GM21786 (cell line): ENCODE measurements around the gene ACBD3.

Source experiments
- ATAC-seq: cut with Tn5 transposase; IDR thresholded peaks from one replicate; pipeline ENCODE4 v1.9.1; 2021; ENCODE audit not compliant: unreplicated experiment

ACBD3 gene

GRCh38 chr1:226202246-226202645, 15.7 kb upstream of the ACBD3 start:
- no peak for ATAC-seq

GRCh38 chr1:226201029-226201593, 14.6 kb upstream of the ACBD3 start:
- no peak for ATAC-seq

- no peak for ATAC-seq
Observed at GRCh38 chr1:226199971-226200370, 13.4 kb upstream of the ACBD3 start.

GRCh38 chr1:226195144-226195543, 8.6 kb upstream of the ACBD3 start:
- ATAC-seq: no peak

GRCh38 chr1:226187380-226187779, 839 bp upstream of the ACBD3 start:
- ATAC-seq: no peak

GRCh38 chr1:226187019-226187322, 430 bp upstream of the ACBD3 start:
- no peak for ATAC-seq

GRCh38 chr1:226185141-226186036, 1.2 kb downstream of the ACBD3 start:
- ATAC-seq: no peak

- no peak for ATAC-seq
Observed at GRCh38 chr1:226181996-226182714, 4.4 kb downstream of the ACBD3 start.

DNA sequence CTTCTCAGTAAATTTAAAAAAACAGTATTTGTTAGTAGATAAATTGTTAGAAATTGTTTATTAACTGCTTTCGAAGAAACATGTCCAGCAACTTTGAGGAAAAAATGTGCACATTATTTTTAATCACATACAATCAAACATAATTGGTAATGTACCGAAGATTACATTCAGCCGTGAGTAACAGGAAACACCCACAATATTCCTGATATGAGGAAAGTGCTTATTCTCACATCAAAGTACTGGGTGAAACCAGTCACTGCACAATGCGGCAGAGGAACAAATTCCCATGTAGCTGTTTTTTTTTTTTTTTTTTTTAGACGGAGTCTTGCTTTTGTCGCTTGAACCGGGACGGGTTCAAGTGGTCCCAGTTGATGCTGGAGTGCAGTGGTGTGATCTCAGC, 9.7 kb downstream of the ACBD3 start:
- no peak for ATAC-seq

- no peak for ATAC-seq
Observed at GRCh38 chr1:226172589-226172988, 14.0 kb downstream of the ACBD3 start.

GRCh38 chr1:226166341-226166740, 20.2 kb downstream of the ACBD3 start:
- no peak for ATAC-seq

DNA sequence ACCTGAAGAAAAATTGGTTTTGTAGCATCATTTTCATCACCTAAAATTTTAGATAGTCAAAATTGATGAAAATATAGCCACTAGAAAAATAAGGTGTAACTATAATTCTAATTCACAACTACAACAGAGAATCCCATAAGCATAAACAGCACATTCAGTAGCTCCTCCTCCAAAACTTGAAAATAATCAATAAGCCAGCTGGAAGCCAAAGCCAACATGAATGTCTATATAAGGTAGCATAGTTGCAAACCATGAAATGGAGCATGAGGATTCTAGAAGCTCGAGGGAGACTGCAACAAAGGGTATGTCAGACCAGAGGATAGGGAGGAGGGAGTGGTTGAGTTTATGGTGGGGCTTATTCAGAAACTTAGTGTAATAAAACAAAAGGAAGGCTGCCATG, 22.4 kb downstream of the ACBD3 start:
- no peak for ATAC-seq

DNA sequence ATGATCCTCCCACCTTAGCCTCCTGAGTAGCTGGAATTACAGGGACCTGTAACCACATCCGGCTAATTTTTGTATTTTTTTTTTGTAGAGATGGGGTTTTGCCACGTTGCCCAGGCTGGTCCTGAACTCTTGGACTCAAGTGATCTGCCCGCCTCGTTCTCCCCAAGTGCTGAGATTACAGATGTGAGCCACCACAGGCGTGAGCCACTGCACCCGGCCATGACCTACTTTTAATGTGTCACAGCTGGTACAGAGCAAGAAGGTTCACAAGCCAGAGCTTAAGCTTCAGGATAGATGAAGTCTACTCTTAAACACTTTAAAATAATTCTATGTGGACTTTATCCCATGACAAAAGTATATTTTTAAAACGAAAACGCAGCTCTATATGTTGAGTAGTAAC, 23.6 kb downstream of the ACBD3 start:
- no peak for ATAC-seq

GRCh38 chr1:226158983-226159382, 27.6 kb downstream of the ACBD3 start:
- ATAC-seq: no peak

- no peak for ATAC-seq
Observed at GRCh38 chr1:226158457-226158856, 28.1 kb downstream of the ACBD3 start.

DNA sequence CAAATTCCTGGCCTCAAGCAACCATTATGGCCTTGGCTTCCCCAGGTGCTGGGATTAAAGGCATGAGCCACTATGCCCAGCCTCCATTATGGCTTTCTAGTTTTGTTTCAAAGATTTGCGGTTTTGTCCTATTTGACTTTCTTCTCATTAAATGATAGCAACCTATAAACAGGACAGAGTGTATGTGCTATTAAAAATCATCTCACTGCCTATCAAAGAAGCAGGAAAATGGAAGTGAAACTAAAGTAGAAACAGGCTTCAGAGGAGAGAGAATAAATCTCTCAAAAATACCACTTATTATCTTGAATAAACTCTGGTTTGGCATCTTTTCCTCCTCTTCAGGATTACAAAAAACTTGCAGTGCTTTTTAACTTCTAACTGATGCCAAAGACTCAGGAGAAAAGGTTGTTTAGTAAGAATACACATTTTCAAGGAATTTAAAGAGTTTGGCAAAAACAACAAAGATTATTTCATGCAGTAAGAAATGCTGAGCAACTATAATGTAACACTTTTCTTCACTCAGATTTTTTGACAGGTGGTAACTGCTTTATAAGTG, 28.7 kb downstream of the ACBD3 start:
- no peak for ATAC-seq

- ATAC-seq: no peak
Observed at GRCh38 chr1:226154593-226154992, 31.9 kb downstream of the ACBD3 start.

- ATAC-seq: no peak
Observed at GRCh38 chr1:226149806-226150205, 36.7 kb downstream of the ACBD3 start.

- ATAC-seq: no peak
Observed at GRCh38 chr1:226148121-226148648, 38.4 kb downstream of the ACBD3 start.

DNA sequence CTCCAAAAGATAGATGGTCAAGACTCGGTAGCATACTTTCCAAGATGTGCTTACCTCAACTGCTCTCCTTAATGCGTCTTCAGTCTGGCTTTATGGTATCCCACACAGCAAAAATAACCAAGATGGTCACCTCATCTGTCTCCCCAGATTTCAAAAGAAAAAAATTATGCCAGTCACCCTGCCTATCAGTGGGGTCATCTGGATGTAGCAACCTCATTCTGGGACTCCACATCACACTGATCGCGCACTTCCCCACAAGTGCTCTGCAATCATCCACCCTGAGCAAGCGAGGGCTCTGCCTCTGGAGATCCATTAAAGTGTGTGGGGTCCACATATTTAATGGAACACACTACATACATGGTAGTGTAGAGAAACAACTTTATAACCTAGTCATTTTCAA, 42.5 kb downstream of the ACBD3 start:
- no peak for ATAC-seq

GRCh38 chr1:226135709-226136108, 50.8 kb downstream of the ACBD3 start:
- no peak for ATAC-seq
